SU-DHL-6 (cell line): ENCODE data around the gene NEAT1.
A peak's percentile ranks its signal among the peaks of the same experiment; 100 is the strongest.

Experiments used
- H2AFZ ChIP-seq: fragments of 200-600 bp; sonication (generic); 2 replicates; pipeline ENCODE4 v1.6.1; 2014; ENCODE audit warnings: low read depth, mild to moderate bottlenecking, moderate library complexity, mixed read lengths, antibody characterized with exemption, low read length; ENCODE audit not compliant: severe bottlenecking
- H3F3A ChIP-seq: fragments of 200-600 bp; shearing (Covaris generic); 2 replicates; pipeline ENCODE4 v1.6.0; 2016; ENCODE audit warnings: antibody characterized with exemption, mild to moderate bottlenecking; ENCODE audit not compliant: insufficient read depth
- H3K27ac ChIP-seq: fragments of 200-600 bp; sonication (generic); 2 replicates; pipeline ENCODE4 v1.5.1; 2016; ENCODE audit warnings: low read depth, mild to moderate bottlenecking, low read length, moderate library complexity, mixed read lengths
- H3K27me3 ChIP-seq: fragments of 200-600 bp; sonication (generic), shearing (Covaris generic); 2 replicates; pipeline ENCODE4 v1.6.0; 2014; ENCODE audit warnings: mild to moderate bottlenecking, low read length
- H3K36me3 ChIP-seq: fragments of 200-600 bp; sonication (generic); 2 replicates; pipeline ENCODE4 v1.6.1; 2014; ENCODE audit warnings: mild to moderate bottlenecking, low read length, mixed read lengths
- H3K4me2 ChIP-seq: fragments of 300-600, 200-600 bp; shearing (Covaris generic), sonication (generic); 2 replicates; pipeline ENCODE4 v1.6.0; 2014; ENCODE audit warnings: low read length, low read depth, mild to moderate bottlenecking; ENCODE audit not compliant: poor library complexity, severe bottlenecking
- H3K4me3 ChIP-seq: fragments of 200-600 bp; sonication (generic); 2 replicates; pipeline ENCODE4 v1.5.1; 2014; ENCODE audit warnings: antibody characterized with exemption, low read length, mild to moderate bottlenecking, mixed read lengths; ENCODE audit not compliant: insufficient read depth, poor library complexity, severe bottlenecking
- H3K79me2 ChIP-seq: fragments of 200-600 bp; sonication (generic); 2 replicates; pipeline ENCODE4 v1.6.1; 2014; ENCODE audit warnings: mild to moderate bottlenecking, low read length, moderate library complexity; ENCODE audit not compliant: insufficient read depth
- H3K9ac ChIP-seq: fragments of 200-600 bp; sonication (generic); 2 replicates; pipeline ENCODE4 v1.7.0; 2014; ENCODE audit warnings: mild to moderate bottlenecking, low read length
- H3K9me2 ChIP-seq: fragments of 200-600 bp; sonication (generic); replicated peaks from 2 replicates; pipeline ENCODE4 v1.6.1; 2014; ENCODE audit warnings: low read length; ENCODE audit not compliant: insufficient read depth
- H3K9me3 ChIP-seq: fragments of 200-600 bp; sonication (generic); 2 replicates; pipeline ENCODE4 v1.6.1; 2014; ENCODE audit warnings: low read length, mixed read lengths; ENCODE audit not compliant: insufficient read depth
- H4K20me1 ChIP-seq: fragments of 200-600 bp; sonication (generic); 2 replicates; pipeline ENCODE4 v1.6.1; 2014; ENCODE audit warnings: low read depth, mild to moderate bottlenecking, antibody characterized with exemption, low read length, moderate library complexity, mixed read lengths
- EZH2phosphoT487 ChIP-seq: fragments of 200-600 bp; sonication (generic), shearing (Covaris generic); conservative IDR thresholded peaks from 2 replicates; pipeline ENCODE4 v1.6.1; 2018; ENCODE audit warnings: mild to moderate bottlenecking, antibody characterized with exemption, low read length, moderate library complexity, mixed read lengths
- TF ChIP-seq, protein P1 (sequence below): fragments of 200-600 bp; sonication (generic); IDR thresholded peaks from one replicate; pipeline ENCODE4 v1.5.1; 2017; ENCODE audit warnings: antibody characterized with exemption, mild to moderate bottlenecking, low read length, moderate library complexity; ENCODE audit not compliant: insufficient read depth, poor library complexity, severe bottlenecking

The NEAT1 gene

DNA sequence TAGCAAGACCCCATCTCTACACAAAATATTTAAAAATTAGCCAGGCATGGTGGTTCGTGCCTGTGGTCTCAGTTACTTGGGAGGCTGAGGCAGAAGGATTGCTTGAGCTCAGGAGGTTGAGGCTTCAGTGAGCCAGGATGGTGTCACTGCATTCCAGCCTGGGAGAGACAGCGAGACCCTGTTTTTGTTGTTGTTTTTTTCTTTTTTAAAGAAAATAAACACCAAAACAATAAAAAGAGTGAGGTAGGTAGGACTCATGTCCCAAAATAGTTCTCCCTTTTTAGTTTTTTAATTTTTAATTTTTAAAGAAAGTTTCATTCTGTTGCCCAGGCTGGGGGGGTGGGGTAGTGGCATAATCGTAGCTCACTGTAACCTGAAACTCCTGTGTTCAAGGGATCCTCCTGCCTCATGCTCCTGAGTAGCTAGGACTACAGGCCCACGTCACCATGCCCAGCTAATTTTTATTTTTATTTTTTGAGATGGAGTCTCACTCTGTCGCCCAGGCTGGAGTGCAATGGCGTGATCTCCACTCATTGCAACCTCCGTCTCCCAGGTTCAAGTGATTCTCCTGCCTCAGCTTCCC lies 50.8 kb downstream of the NEAT1 start:
- H3F3A ChIP-seq: peaks cover 20% of the 10 kb centered on the region
- no peak overlapping the region for H3K4me2 ChIP-seq
- no peak overlapping the region for H3K27ac ChIP-seq

DNA sequence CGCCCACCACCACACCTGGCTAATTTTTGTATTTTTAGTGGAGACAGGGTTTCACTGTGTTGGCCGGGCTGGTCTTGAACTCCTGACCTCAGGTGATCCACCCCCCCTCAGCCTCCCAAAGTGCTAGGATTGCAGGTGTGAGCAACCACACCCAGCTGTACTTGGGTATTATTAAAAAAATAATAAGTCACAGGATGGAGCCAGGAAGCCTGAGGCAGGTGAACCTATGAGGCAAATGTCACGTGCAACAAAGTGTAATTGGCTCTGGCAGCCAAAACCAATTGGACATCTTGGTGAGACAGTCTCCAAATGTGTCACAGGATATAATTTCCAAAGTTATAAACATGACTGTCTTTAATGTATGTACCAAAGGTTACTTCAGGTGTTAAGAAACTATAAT lies 52.3 kb downstream of the NEAT1 start:
- H3K36me3 ChIP-seq: no peaks in the 10 kb centered on the region
- H3K27me3 ChIP-seq: no peaks in the 10 kb centered on the region
- no peaks in the 10 kb centered on the region for H3K79me2 ChIP-seq
- H3K4me2 ChIP-seq: no peak overlapping the region
- no peak overlapping the region for H3K27ac ChIP-seq
- TF ChIP-seq, protein P1, sequence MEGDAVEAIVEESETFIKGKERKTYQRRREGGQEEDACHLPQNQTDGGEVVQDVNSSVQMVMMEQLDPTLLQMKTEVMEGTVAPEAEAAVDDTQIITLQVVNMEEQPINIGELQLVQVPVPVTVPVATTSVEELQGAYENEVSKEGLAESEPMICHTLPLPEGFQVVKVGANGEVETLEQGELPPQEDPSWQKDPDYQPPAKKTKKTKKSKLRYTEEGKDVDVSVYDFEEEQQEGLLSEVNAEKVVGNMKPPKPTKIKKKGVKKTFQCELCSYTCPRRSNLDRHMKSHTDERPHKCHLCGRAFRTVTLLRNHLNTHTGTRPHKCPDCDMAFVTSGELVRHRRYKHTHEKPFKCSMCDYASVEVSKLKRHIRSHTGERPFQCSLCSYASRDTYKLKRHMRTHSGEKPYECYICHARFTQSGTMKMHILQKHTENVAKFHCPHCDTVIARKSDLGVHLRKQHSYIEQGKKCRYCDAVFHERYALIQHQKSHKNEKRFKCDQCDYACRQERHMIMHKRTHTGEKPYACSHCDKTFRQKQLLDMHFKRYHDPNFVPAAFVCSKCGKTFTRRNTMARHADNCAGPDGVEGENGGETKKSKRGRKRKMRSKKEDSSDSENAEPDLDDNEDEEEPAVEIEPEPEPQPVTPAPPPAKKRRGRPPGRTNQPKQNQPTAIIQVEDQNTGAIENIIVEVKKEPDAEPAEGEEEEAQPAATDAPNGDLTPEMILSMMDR: no peak
- TF ChIP-seq EZH2phosphoT487: no peak
- no peaks in the 10 kb centered on the region for H3K9me2 ChIP-seq
- H2AFZ ChIP-seq: no peak overlapping the region
- no peak overlapping the region for H3K9ac ChIP-seq
- no peaks in the 10 kb centered on the region for H4K20me1 ChIP-seq
- no peak overlapping the region for H3K4me3 ChIP-seq
- peaks cover 20% of the 10 kb centered on the region for H3F3A ChIP-seq
- H3K9me3 ChIP-seq: no peaks in the 10 kb centered on the region

More for the DNA sequence above, 50.8 kb downstream of the NEAT1 start:
- no peaks in the 10 kb centered on the region for H3K27me3 ChIP-seq
- H2AFZ ChIP-seq: no peak overlapping the region
- no peak for TF ChIP-seq EZH2phosphoT487
- TF ChIP-seq, protein P1: no peak
- no peak overlapping the region for H3K9ac ChIP-seq
- no peaks in the 10 kb centered on the region for H4K20me1 ChIP-seq
- H3K4me3 ChIP-seq: no peak overlapping the region
- no peaks in the 10 kb centered on the region for H3K9me3 ChIP-seq
- H3K9me2 ChIP-seq: no peaks in the 10 kb centered on the region
- no peaks in the 10 kb centered on the region for H3K36me3 ChIP-seq
- H3K79me2 ChIP-seq: no peaks in the 10 kb centered on the region

DNA sequence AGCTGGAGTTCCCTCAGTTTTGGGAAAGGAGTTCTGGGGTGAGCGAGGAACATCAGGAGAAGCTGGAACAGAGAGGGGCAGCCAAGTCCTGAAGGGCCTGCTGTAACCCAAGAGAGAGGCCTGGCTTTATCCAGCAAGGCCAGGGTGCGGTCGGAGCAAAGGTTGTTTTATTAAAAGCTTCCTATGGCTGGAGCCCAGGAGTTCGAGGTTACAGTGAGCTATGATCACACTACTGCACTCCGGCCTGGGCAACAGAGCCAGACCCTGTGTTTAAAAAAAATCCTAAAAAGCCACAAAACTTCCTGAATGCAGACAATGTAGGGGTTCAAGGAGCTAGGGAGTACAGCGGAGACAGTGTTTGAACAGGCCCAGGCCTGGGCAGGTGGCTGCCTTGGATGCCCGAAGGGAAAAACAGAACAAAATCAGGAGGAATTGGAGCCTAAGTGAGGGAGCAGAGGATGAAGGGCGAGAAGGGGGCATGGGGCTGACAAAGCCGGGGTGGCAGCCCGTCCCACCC lies 54.1 kb downstream of the NEAT1 start:
- Histone ChIP-seq H3K4me2 (peak overlapping the region; percentile 93), H3F3A (peaks cover 20% of the 10 kb centered on the region), H3K9ac (peak overlapping the region; percentile 99), H3K79me2 (no peaks in the 10 kb centered on the region), H3K9me3 (no peaks in the 10 kb centered on the region), H3K27ac (peak overlapping the region; percentile 81), H4K20me1 (no peaks in the 10 kb centered on the region), H2AFZ (no peak overlapping the region), H3K4me3 (peak overlapping the region; percentile 81), H3K36me3 (no peaks in the 10 kb centered on the region), H3K27me3 (no peaks in the 10 kb centered on the region), H3K9me2 (no peaks in the 10 kb centered on the region)
- TF ChIP-seq, protein P1: no peak
- no peak for TF ChIP-seq EZH2phosphoT487
